CD4-positive, alpha-beta memory T cell (primary cell): ENCODE results near the gene NACC1. TPM values are rescaled to one million over a fixed set of nuclear protein-coding genes. Genes with fewer than 3 reads are reported as not detected.

ENCODE experiments used
- CTCF ChIA-PET: fragments of 350-600 bp; sonication (Branson Sonifier 250); formaldehyde crosslinking; loops from one replicate; lab custom pipeline; 2021; ENCODE audit warnings: inconsistent platforms; ENCODE audit not compliant: partially characterized antibody; lab: Charles Lee
- POLR2A ChIA-PET: fragments of 350-600 bp; sonication (Branson Sonifier 250); formaldehyde crosslinking; loops from one replicate; lab custom pipeline; 2021; ENCODE audit not compliant: partially characterized antibody; lab: Charles Lee
- DNase-seq, 5 donors: peaks; one replicate each; pipeline versions ENCODE4 v3.0.0 to v3.0.0-alpha.2; 2020 to 2022; ENCODE audit warnings: mixed read lengths in 1 of 5
- H3K27ac ChIP-seq: one replicate; pipeline ENCODE4 v1.7.0; 2013; ENCODE audit warnings: low read depth, low read length
- H3K27me3 ChIP-seq: 2 replicates; pipeline ENCODE4 v1.7.0; 2013; ENCODE audit warnings: mild to moderate bottlenecking, low read length, moderate library complexity; ENCODE audit not compliant: insufficient read depth
- H3K36me3 ChIP-seq: 2 replicates; pipeline ENCODE4 v1.7.0; 2013; ENCODE audit warnings: mild to moderate bottlenecking, low read length, moderate library complexity; ENCODE audit not compliant: insufficient read depth
- H3K4me1 ChIP-seq: 2 replicates; pipeline ENCODE4 v1.7.0; 2013; ENCODE audit warnings: mild to moderate bottlenecking, low read length, moderate library complexity; ENCODE audit not compliant: insufficient read depth
- H3K4me3 ChIP-seq, 2 donors: one replicate each; pipeline ENCODE4 v1.7.0; 2013; ENCODE audit warnings: low read length in 2 of 2, mild to moderate bottlenecking in 1 of 2
- H3K9me3 ChIP-seq, 2 donors: one replicate each; pipeline ENCODE4 v1.7.0; 2013; ENCODE audit warnings: low read length in 2 of 2, control low read depth in 1 of 2; ENCODE audit not compliant: control insufficient read depth in 1 of 2
- H3K27ac Mint-ChIP-seq, 7 donors: one replicate each; pipeline ENCODE4 v1.8.0; 2020 to 2021; ENCODE audit warnings: mixed read lengths in 7 of 7, mild to moderate bottlenecking in 6 of 7, inconsistent platforms in 3 of 7, moderate library complexity in 3 of 7
- H3K27me3 Mint-ChIP-seq, 2 donors: one replicate each; pipeline ENCODE4 v1.8.0; 2020 to 2021; ENCODE audit warnings: mixed read lengths in 2 of 2
- H3K36me3 Mint-ChIP-seq, 2 donors: one replicate each; pipeline ENCODE4 v1.8.0; 2020 to 2021; ENCODE audit warnings: mixed read lengths in 2 of 2, inconsistent platforms in 1 of 2, mild to moderate bottlenecking in 1 of 2
- H3K4me1 Mint-ChIP-seq, 4 donors: one replicate each; pipeline ENCODE4 v1.8.0; 2020 to 2021; ENCODE audit warnings: mixed read lengths in 4 of 4, mild to moderate bottlenecking in 1 of 4
- H3K4me3 Mint-ChIP-seq, 8 donors: one replicate each; pipeline ENCODE4 v1.8.0; 2020 to 2021; ENCODE audit warnings: mixed read lengths in 8 of 8, mild to moderate bottlenecking in 7 of 8, moderate library complexity in 6 of 8, inconsistent platforms in 3 of 8
- H3K9me3 Mint-ChIP-seq, 8 donors: one replicate each; pipeline ENCODE4 v1.8.0; 2020 to 2021; ENCODE audit warnings: mixed read lengths in 8 of 8, mild to moderate bottlenecking in 5 of 8, inconsistent platforms in 3 of 8, moderate library complexity in 1 of 8
- intact Hi-C: fragments of 100-400 bp; cut with micrococcal nuclease; formaldehyde crosslinking; loops from one replicate; pipeline ENCODE4 v1.15.1; 2023
- polyA plus RNA-seq, 2 donors: library from polyadenylated mRNA; unstranded; fragments of 300-500 nt; fragmentation: Illumina TruSeq; gene quantifications; one replicate each; pipeline ENCODE4 v1.2.3, GENCODE V29; 2021
- total RNA-seq, 2 experiments: library from RNA; stranded (reverse); gene quantifications; one replicate each; pipeline ENCODE4 v1.2.3, GENCODE V29; 2021

The NACC1 gene
- total and polyA plus RNA-seq, 4 experiments from 2014 or later = 0.15 to 34.1 (median 13.8) TPM

DNA sequence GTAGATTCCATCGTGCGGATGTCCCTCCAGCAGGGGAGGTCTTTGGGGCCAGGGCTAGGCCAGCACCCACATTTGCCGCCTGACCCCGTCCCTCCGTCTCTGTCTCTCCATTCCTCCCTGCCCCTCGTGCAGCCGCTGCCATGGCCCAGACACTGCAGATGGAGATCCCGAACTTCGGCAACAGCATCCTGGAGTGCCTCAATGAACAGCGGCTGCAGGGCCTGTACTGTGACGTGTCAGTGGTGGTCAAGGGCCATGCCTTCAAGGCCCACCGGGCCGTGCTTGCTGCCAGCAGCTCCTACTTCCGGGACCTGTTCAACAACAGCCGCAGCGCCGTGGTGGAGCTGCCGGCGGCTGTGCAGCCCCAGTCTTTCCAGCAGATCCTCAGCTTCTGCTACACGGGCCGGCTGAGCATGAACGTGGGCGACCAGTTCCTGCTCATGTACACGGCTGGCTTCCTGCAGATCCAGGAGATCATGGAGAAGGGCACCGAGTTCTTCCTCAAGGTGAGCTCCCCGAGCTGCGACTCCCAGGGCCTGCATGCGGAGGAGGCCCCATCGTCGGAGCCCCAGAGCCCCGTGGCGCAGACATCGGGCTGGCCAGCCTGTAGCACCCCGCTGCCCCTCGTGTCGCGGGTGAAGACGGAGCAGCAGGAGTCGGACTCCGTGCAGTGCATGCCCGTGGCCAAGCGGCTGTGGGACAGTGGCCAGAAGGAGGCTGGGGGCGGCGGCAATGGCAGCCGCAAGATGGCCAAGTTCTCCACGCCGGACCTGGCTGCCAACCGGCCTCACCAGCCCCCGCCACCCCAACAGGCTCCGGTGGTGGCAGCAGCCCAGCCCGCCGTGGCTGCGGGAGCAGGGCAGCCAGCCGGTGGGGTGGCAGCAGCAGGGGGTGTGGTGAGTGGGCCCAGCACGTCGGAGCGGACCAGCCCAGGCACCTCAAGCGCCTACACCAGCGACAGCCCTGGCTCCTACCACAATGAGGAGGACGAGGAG is 17.3 kb downstream of the NACC1 start:
- POLR2A ChIA-PET = interaction anchor here (1.0 kb wide), 1 partner anchor 29 kb away, joined by 5 read pairs; no protein-coding TSS in a partner anchor
- no peaks in the 10 kb centered on the region for H3K9me3 ChIP-seq
- Mint-ChIP-seq H3K27ac (no peak overlapping the region), H3K4me1 (peaks cover 19 to 29% (median 22%) of the 10 kb centered on the region in 4 donors), H3K27me3 (no peaks in the 10 kb centered on the region), H3K4me3 (no peak overlapping the region), H3K36me3 (peaks cover 8 to 28% of the 10 kb centered on the region in 2 donors), H3K9me3 (no peaks in the 10 kb centered on the region)
- no peak overlapping the region for H3K27ac ChIP-seq
- H3K36me3 ChIP-seq = peaks cover 14% of the 10 kb centered on the region
- no peak for DNase-seq
- intact Hi-C loops = no loop called here
- CTCF ChIA-PET = interaction anchor here (0.5 kb wide), 1 partner anchor 1438 kb away, joined by 3 read pairs; no protein-coding TSS in a partner anchor
- H3K4me3 ChIP-seq = no peak overlapping the region
- H3K27me3 ChIP-seq = no peaks in the 10 kb centered on the region
- H3K4me1 ChIP-seq = peaks cover 30% of the 10 kb centered on the region

DNA sequence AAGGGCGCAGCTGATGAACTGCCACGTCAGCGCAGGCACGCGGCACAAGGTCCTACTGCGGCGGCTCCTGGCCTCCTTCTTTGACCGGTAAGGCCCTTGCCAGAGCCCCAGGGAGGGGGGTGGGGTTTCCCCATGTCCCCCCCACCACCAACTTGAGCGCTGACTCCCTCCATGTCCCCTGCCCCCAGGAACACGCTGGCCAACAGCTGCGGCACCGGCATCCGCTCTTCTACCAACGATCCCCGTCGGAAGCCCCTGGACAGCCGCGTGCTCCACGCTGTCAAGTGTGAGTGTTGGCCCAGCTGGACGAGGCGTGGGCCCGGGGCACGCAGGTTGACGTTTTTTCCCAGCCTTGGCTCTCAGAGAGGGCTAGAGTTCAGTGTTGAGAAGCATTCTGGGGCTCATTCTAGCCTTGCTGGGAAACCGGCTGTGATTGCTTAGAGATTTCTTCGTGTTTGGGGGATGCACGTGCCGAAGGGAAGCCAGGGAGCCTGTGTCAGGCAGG is 19.3 kb downstream of the NACC1 start:
- H3K27me3 ChIP-seq = no peaks in the 10 kb centered on the region
- H3K4me3 Mint-ChIP-seq = no peak overlapping the region
- POLR2A ChIA-PET = no interaction called here
- no peak overlapping the region for H3K27ac Mint-ChIP-seq
- H3K27me3 Mint-ChIP-seq = no peaks in the 10 kb centered on the region
- peaks cover 8 to 29% of the 10 kb centered on the region in 2 donors for H3K36me3 Mint-ChIP-seq
- intact Hi-C loops = no loop called here
- H3K4me3 ChIP-seq = no peak overlapping the region
- no peaks in the 10 kb centered on the region for H3K9me3 ChIP-seq
- H3K27ac ChIP-seq = no peak overlapping the region
- DNase-seq = no peak
- H3K4me1 ChIP-seq = peaks cover 14% of the 10 kb centered on the region
- H3K36me3 ChIP-seq = peaks cover 14% of the 10 kb centered on the region
- peaks cover 12 to 15% (median 14%) of the 10 kb centered on the region in 4 donors for H3K4me1 Mint-ChIP-seq
- H3K9me3 Mint-ChIP-seq = no peaks in the 10 kb centered on the region
- CTCF ChIA-PET = no interaction called here

DNA sequence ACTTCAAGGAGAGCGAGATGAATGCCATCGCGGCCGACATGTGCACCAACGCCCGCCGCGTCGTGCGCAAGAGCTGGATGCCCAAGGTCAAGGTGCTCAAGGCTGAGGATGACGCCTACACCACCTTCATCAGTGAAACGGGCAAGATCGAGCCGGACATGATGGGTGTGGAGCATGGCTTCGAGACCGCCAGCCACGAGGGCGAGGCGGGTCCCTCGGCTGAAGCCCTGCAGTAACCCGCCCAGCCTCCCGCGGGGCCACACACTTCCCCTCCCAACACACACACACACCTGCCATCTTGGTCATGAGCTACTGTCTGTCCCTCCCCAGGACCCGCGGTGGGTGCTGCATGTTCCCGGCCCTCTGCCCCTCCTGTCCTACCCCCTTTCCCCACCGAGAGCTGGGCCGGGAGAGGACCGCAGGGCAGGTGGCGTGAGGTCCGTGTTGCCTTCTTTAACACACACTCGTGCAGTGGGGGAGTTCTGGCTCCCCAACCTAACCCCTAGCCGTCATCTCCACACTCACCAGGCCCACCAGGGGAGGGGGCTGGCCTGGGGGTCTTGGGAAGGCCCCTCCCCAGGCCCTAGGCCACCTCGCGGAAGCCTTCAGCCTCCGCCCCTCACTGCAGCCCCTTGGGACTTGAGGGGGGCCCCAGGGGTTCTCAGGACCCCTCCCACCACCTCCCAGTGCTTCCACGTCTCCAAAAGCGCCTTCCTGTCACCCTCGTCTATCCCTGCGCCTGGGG is 20.3 kb downstream of the NACC1 start:
- H3K27me3 ChIP-seq = no peaks in the 10 kb centered on the region
- ChIA-PET CTCF (no interaction called here), POLR2A (no interaction called here)
- Mint-ChIP-seq H3K27ac (no peak overlapping the region), H3K4me3 (no peak overlapping the region), H3K27me3 (no peaks in the 10 kb centered on the region), H3K4me1 (peaks cover 2 to 5% (median 4%) of the 10 kb centered on the region in 4 donors), H3K9me3 (no peaks in the 10 kb centered on the region), H3K36me3 (peaks cover 8 to 25% of the 10 kb centered on the region in 2 donors)
- intact Hi-C loops = no loop called here
- peaks cover 14% of the 10 kb centered on the region for H3K36me3 ChIP-seq
- H3K9me3 ChIP-seq = no peaks in the 10 kb centered on the region
- H3K27ac ChIP-seq = no peak overlapping the region
- no peak overlapping the region for H3K4me3 ChIP-seq
- peaks cover 4% of the 10 kb centered on the region for H3K4me1 ChIP-seq
- DNase-seq = no peak

DNA sequence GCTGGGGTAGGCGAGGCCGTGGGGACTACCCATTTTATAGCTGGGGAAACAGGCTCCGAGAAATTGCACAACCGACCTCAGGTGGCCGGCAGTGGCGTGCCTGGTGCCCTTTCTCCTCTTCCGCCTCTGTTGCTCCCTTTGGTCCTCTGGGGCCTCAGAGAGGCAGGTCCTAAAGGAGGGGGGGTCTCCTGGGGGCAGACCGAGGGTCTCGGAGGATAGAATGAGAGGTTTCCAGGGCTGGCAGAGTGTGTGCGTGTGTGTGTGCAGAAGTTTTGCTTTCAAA is 20.8 kb downstream of the NACC1 start:
- peaks cover 16% of the 10 kb centered on the region for H3K36me3 ChIP-seq
- intact Hi-C loops = no loop called here
- no peak overlapping the region for H3K27ac ChIP-seq
- Mint-ChIP-seq H3K27ac (peak overlapping the region in 1 of 7 donors; percentile 30), H3K36me3 (peaks cover 8 to 25% of the 10 kb centered on the region in 2 donors), H3K4me1 (peaks cover 0 to 3% (median 0%) of the 10 kb centered on the region in 4 donors), H3K27me3 (no peaks in the 10 kb centered on the region), H3K4me3 (no peak overlapping the region), H3K9me3 (no peaks in the 10 kb centered on the region)
- H3K27me3 ChIP-seq = no peaks in the 10 kb centered on the region
- no peaks in the 10 kb centered on the region for H3K9me3 ChIP-seq
- ChIA-PET POLR2A (no interaction called here), CTCF (no interaction called here)
- no peaks in the 10 kb centered on the region for H3K4me1 ChIP-seq
- no peak overlapping the region for H3K4me3 ChIP-seq
- DNase-seq = no peak

DNA sequence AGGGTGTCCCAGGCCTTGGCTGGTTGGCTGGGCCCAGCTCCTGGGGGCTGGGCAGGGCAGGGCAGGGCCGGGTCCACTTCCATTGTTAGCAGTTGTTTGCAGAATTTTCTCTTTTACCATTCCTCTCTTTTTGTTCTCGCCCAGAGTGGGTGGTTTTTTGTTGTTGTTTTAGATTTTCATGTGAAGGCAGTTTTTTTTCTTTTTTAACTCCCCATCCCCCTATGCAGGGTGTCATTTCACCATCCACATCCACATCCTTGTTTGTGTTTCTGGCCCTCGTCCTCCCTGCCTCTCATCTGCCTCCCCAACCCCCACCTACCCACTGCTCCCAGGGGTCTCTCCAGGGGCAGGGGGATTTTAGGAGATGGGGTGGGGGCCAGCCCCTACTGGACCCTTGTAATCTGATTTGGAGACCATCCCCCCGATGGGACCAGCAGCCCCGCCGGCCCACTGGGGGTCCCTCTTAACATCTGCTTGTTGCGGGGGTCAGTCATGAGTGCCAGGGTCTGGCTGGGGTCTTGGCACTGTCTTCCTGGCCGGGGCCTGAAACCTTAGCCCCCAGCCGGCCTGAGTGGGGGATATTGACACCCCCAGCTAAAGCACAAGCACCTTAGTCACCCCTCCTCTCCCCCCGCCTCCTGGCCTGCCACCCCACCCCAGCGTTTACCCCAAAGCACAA is 21.7 kb downstream of the NACC1 start:
- Mint-ChIP-seq H3K27me3 (no peaks in the 10 kb centered on the region), H3K9me3 (no peaks in the 10 kb centered on the region), H3K27ac (peak overlapping the region in 2 of 7 donors; percentile 70 to 87), H3K4me1 (peaks cover 0 to 2% (median 0%) of the 10 kb centered on the region in 4 donors), H3K36me3 (peaks cover 8 to 25% of the 10 kb centered on the region in 2 donors), H3K4me3 (no peak overlapping the region)
- no peaks in the 10 kb centered on the region for H3K27me3 ChIP-seq
- CTCF ChIA-PET = no interaction called here
- DNase-seq = no peak
- no peaks in the 10 kb centered on the region for H3K4me1 ChIP-seq
- intact Hi-C loops = no loop called here
- H3K36me3 ChIP-seq = peaks cover 25% of the 10 kb centered on the region
- H3K9me3 ChIP-seq = no peaks in the 10 kb centered on the region
- H3K27ac ChIP-seq = no peak overlapping the region
- H3K4me3 ChIP-seq = no peak overlapping the region
- POLR2A ChIA-PET = no interaction called here

DNA sequence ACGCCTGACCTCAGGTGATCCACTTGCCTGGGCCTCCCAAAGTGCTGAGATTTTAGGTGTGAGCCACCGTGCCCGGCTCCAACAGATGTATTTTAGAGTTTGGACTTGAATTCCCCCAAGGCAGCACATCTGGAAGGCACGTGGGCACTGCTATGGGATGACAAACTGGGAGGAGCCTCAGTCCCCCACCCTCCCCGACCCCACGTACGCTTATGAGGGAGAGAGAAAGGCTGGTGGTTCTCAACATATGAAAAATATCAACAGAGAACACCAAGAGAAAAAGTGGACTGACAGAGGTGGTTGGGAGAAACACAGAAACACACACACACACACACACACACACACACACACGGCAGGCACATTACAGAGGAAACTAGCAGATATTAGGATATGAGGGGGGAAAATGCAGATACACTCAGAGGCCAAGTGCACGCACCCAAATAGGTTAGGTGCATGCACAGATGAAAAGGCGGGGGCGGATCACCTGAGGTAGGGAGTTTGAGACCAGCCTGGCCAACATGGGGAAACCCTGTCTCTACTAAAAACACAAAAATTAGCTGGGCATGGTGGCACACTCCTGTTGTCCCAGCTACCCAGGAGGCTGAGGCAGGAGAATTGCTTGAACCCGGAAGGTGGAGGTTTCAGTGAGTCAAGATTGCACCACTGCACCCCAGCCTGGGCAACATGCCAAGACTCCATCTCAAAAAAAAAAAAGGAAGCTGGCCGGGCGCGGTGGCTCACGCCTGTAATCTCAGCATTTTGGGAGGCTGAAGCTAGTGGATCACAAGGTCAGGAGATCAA is 28.9 kb downstream of the NACC1 start:
- ChIA-PET POLR2A (interaction anchor here (1.2 to 1.4 kb wide), 3 partner anchors 8 to 29 kb away, joined by 3 to 7 read pairs (median 5); no protein-coding TSS in a partner anchor), CTCF (interaction anchor here (0.9 to 1.7 kb wide), 2 partner anchors 48 to 85 kb away, joined by 3 to 8 read pairs; no protein-coding TSS in a partner anchor)
- no peak for DNase-seq
- Histone ChIP-seq H3K4me3 (no peak overlapping the region), H3K4me1 (peaks cover 17% of the 10 kb centered on the region), H3K36me3 (peaks cover 12% of the 10 kb centered on the region), H3K27ac (no peak overlapping the region), H3K9me3 (no peaks in the 10 kb centered on the region), H3K27me3 (no peaks in the 10 kb centered on the region)
- H3K27me3 Mint-ChIP-seq = no peaks in the 10 kb centered on the region
- H3K4me3 Mint-ChIP-seq = peak overlapping the region in 4 of 8 donors; percentile 24 to 59 (median 43)
- H3K9me3 Mint-ChIP-seq = peaks cover 0 to 2% (median 0%) of the 10 kb centered on the region in 8 donors
- intact Hi-C loops = no loop called here
- H3K36me3 Mint-ChIP-seq = peaks cover 0 to 17% of the 10 kb centered on the region in 2 donors
- H3K4me1 Mint-ChIP-seq = peaks cover 10 to 32% (median 21%) of the 10 kb centered on the region in 4 donors
- peak overlapping the region in 2 of 7 donors; percentile 75 to 81 for H3K27ac Mint-ChIP-seq
